GM12801 (cell line): ENCODE results near the gene ANKS3.

ENCODE experiments used
- CTCF ChIP-seq: IDR thresholded peaks from one replicate; pipeline ENCODE4 v1.5.1; 2011; ENCODE audit warnings: control low read depth; ENCODE audit not compliant: insufficient read length; ENCODE audit errors: extremely low read depth

Gene ANKS3

GRCh38 chr16:4752351-4753100 lies 18.5 kb upstream of the ANKS3 start:
- no peak for TF ChIP-seq CTCF

- TF ChIP-seq CTCF: no peak
These were observed 16.8 kb upstream of the ANKS3 start for GRCh38 chr16:4750896-4751295.

- no peak for TF ChIP-seq CTCF
These were observed 15.7 kb upstream of the ANKS3 start for GRCh38 chr16:4749700-4750257.

- TF ChIP-seq CTCF: no peak
These were observed 14.8 kb upstream of the ANKS3 start for GRCh38 chr16:4748682-4749411.

GRCh38 chr16:4747906-4748681 lies 14.0 kb upstream of the ANKS3 start:
- no peak for TF ChIP-seq CTCF

- no peak for TF ChIP-seq CTCF
These were observed 13.0 kb upstream of the ANKS3 start for GRCh38 chr16:4746991-4747574.
